CD8-positive, alpha-beta memory T cell (primary cell): ENCODE measurements around the gene TLX1. TPM values are rescaled to one million over a fixed set of nuclear protein-coding genes. Genes with fewer than 3 reads are reported as not detected.

Experiments
- CTCF ChIA-PET: fragments of 350-600 bp; sonication (Branson Sonifier 250); formaldehyde crosslinking; loops from one replicate; lab custom pipeline; 2021; ENCODE audit warnings: antibody characterized with exemption; lab: Charles Lee
- POLR2A ChIA-PET: fragments of 350-600 bp; sonication (Branson Sonifier 250); formaldehyde crosslinking; loops from one replicate; lab custom pipeline; 2021; ENCODE audit warnings: antibody characterized with exemption; lab: Charles Lee
- DNase-seq, 5 donors: peaks; one replicate each; pipeline versions ENCODE4 v3.0.0 to v3.0.0-alpha.2; 2020 to 2022; ENCODE audit warnings: mixed read lengths in 1 of 5
- H3K27ac ChIP-seq: one replicate; pipeline ENCODE4 v1.7.0; 2013; ENCODE audit warnings: low read depth, mild to moderate bottlenecking, low read length, moderate library complexity
- H3K27me3 ChIP-seq: 2 replicates; pipeline ENCODE4 v1.7.0; 2013; ENCODE audit warnings: low read length, mild to moderate bottlenecking; ENCODE audit not compliant: insufficient read depth, poor library complexity, severe bottlenecking
- H3K36me3 ChIP-seq: 2 replicates; pipeline ENCODE4 v1.7.0; 2013; ENCODE audit warnings: mild to moderate bottlenecking, low read length, moderate library complexity; ENCODE audit not compliant: insufficient read depth
- H3K4me1 ChIP-seq: 2 replicates; pipeline ENCODE4 v1.7.0; 2013; ENCODE audit warnings: mild to moderate bottlenecking, low read length, moderate library complexity; ENCODE audit not compliant: insufficient read depth
- H3K4me3 ChIP-seq: 2 replicates; pipeline ENCODE4 v1.7.0; 2013; ENCODE audit warnings: mild to moderate bottlenecking, low read length
- H3K9me3 ChIP-seq: 2 replicates; pipeline ENCODE4 v1.7.0; 2013; ENCODE audit warnings: mild to moderate bottlenecking, low read length
- H3K27ac Mint-ChIP-seq, 8 donors: one replicate each; pipeline ENCODE4 v1.8.0; 2020 to 2021; ENCODE audit warnings: mixed read lengths in 8 of 8, mild to moderate bottlenecking in 6 of 8, inconsistent platforms in 3 of 8, moderate library complexity in 3 of 8
- H3K27me3 Mint-ChIP-seq, 2 donors: one replicate each; pipeline ENCODE4 v1.8.0; 2020 to 2021; ENCODE audit warnings: mixed read lengths in 2 of 2, mild to moderate bottlenecking in 1 of 2, moderate library complexity in 1 of 2
- H3K36me3 Mint-ChIP-seq, 3 donors: one replicate each; pipeline ENCODE4 v1.8.0; 2020 to 2021; ENCODE audit warnings: mixed read lengths in 3 of 3, inconsistent platforms in 1 of 3, mild to moderate bottlenecking in 1 of 3
- H3K4me1 Mint-ChIP-seq, 3 donors: one replicate each; pipeline ENCODE4 v1.8.0; 2020 to 2021; ENCODE audit warnings: mixed read lengths in 3 of 3, inconsistent platforms in 1 of 3, mild to moderate bottlenecking in 1 of 3
- H3K4me3 Mint-ChIP-seq, 7 donors: one replicate each; pipeline ENCODE4 v1.8.0; 2020 to 2021; ENCODE audit warnings: mixed read lengths in 7 of 7, mild to moderate bottlenecking in 6 of 7, moderate library complexity in 4 of 7, inconsistent platforms in 2 of 7
- H3K9me3 Mint-ChIP-seq, 5 donors: one replicate each; pipeline ENCODE4 v1.8.0; 2020 to 2022; ENCODE audit warnings: mixed read lengths in 5 of 5, mild to moderate bottlenecking in 3 of 5, moderate library complexity in 2 of 5, inconsistent platforms in 1 of 5
- polyA plus RNA-seq: library from polyadenylated mRNA; unstranded; fragments of 300-500 nt; fragmentation: Illumina TruSeq; gene quantifications from one replicate; pipeline ENCODE4 v1.2.3, GENCODE V29; 2021
- total RNA-seq, 2 experiments: library from RNA; stranded (reverse); gene quantifications; one replicate each; pipeline ENCODE4 v1.2.3, GENCODE V29; 2021

Gene TLX1
- total and polyA plus RNA-seq, 3 experiments from 2014 or later, result not detected

DNA sequence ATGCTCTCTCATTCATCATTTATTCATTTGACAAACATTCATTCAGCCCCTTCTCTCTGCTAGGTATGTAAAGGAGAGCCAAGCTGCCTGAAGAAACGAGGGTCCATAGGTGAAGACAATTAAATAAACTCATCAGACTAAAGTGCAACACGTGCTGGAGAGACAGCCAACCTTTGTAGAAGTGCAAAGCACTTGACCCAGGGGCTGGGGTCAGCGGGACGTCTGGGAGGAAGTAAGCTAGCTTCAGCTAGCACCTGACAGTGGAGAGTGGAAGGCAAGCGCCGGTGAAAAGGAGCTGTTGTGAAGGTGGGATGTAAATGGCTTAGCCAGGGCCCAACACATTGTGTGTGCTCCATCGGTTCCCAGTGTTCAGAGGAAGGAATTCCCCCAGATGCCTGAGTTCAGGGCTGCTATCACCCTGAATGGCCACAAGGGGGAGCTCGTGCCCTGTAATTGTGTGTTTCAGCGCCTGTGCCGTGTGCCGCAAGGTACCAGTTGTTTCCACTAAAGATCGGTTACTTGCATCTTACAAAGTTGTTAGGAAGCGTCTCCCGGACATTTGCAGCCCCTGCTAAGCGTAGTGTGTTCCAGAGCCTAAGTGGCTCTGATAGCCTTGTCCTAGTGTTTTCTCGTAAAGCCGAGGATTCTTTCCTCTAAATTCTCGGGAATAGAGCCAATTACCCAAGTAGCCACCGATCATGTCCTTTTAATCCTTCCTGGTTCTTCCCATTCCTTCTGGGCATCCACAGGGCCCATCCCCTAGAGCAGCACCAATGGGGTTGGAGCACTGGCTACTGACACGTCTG lies 30.6 kb downstream of the TLX1 start:
- Histone ChIP-seq H3K27ac (no peak overlapping the region), H3K36me3 (no peaks in the 10 kb centered on the region), H3K27me3 (peaks cover 20% of the 10 kb centered on the region), H3K9me3 (no peaks in the 10 kb centered on the region), H3K4me1 (no peaks in the 10 kb centered on the region), H3K4me3 (no peak overlapping the region)
- Mint-ChIP-seq H3K4me1 (peaks cover 7 to 11% (median 8%) of the 10 kb centered on the region in 3 donors), H3K27me3 (peaks cover 53 to 87% of the 10 kb centered on the region in 2 donors), H3K27ac (no peak overlapping the region), H3K4me3 (peak overlapping the region in 2 of 7 donors; percentile 29), H3K9me3 (no peaks in the 10 kb centered on the region), H3K36me3 (no peaks in the 10 kb centered on the region)
- peak; percentile 55 to 79 (median 61) for DNase-seq
- CTCF ChIA-PET, result interaction anchor here (0.7 to 2.0 kb wide), 18 partner anchors 8 to 620 kb away, joined by 3 to 17 read pairs (median 4); no protein-coding TSS in a partner anchor
- POLR2A ChIA-PET, result interaction anchor here (0.9 kb wide), 1 partner anchor 13 kb away, joined by 3 read pairs; no protein-coding TSS in a partner anchor

- Histone ChIP-seq H3K9me3 (no peaks in the 10 kb centered on the region), H3K27me3 (peaks cover 28% of the 10 kb centered on the region), H3K4me3 (no peak overlapping the region), H3K4me1 (no peaks in the 10 kb centered on the region), H3K27ac (no peak overlapping the region), H3K36me3 (no peaks in the 10 kb centered on the region)
- H3K36me3 Mint-ChIP-seq, result no peaks in the 10 kb centered on the region
- peaks cover 51 to 90% of the 10 kb centered on the region in 2 donors for H3K27me3 Mint-ChIP-seq
- ChIA-PET POLR2A (no interaction called here), CTCF (no interaction called here)
- no peak for DNase-seq
- no peak overlapping the region for H3K4me3 Mint-ChIP-seq
- H3K27ac Mint-ChIP-seq, result no peak overlapping the region
- peaks cover 7 to 11% (median 8%) of the 10 kb centered on the region in 3 donors for H3K4me1 Mint-ChIP-seq
- H3K9me3 Mint-ChIP-seq, result peaks cover 0 to 4% (median 0%) of the 10 kb centered on the region in 5 donors
Measured at GRCh38 chr10:101162677-101163076, 31.6 kb downstream of the TLX1 start.

- H3K36me3 ChIP-seq, result no peaks in the 10 kb centered on the region
- H3K4me3 Mint-ChIP-seq, result no peak overlapping the region
- no peaks in the 10 kb centered on the region for H3K4me1 ChIP-seq
- no peaks in the 10 kb centered on the region for H3K9me3 ChIP-seq
- no peak overlapping the region for H3K27ac Mint-ChIP-seq
- H3K4me3 ChIP-seq, result no peak overlapping the region
- H3K9me3 Mint-ChIP-seq, result peaks cover 0 to 4% (median 0%) of the 10 kb centered on the region in 5 donors
- H3K27me3 ChIP-seq, result peaks cover 34% of the 10 kb centered on the region
- ChIA-PET CTCF (interaction anchor here (1.2 to 1.6 kb wide), 3 partner anchors 12 to 407 kb away, joined by 3 to 7 read pairs (median 4); no protein-coding TSS in a partner anchor), POLR2A (no interaction called here)
- peaks cover 7 to 11% (median 8%) of the 10 kb centered on the region in 3 donors for H3K4me1 Mint-ChIP-seq
- H3K36me3 Mint-ChIP-seq, result no peaks in the 10 kb centered on the region
- peaks cover 48 to 89% of the 10 kb centered on the region in 2 donors for H3K27me3 Mint-ChIP-seq
- H3K27ac ChIP-seq, result no peak overlapping the region
- no peak for DNase-seq
Measured at GRCh38 chr10:101164020-101164419, 32.9 kb downstream of the TLX1 start.

DNA sequence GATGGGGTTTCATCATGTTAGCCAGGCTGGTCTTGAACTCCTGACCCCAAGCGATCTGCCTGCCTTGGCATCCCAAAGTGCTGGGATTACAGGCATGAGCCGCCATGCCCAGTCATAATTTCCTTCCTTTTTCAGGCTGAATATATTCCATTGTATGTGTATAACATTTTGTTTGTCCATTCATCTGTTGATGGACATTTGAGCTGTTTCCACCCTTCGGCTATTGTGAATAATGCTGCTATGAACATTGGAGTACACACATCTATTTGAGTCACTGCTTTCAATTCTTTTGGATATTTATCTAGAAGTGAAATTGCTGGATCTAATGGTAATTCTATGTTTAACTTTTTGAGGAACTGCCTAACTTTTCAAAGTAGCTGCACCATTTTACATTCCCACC lies 34.6 kb downstream of the TLX1 start:
- DNase-seq, result no peak
- ChIA-PET CTCF (interaction anchor here (0.8 to 1.5 kb wide), 4 partner anchors 8 to 49 kb away, joined by 3 to 8 read pairs (median 4); no protein-coding TSS in a partner anchor), POLR2A (no interaction called here)
- Histone ChIP-seq H3K4me1 (no peaks in the 10 kb centered on the region), H3K27ac (no peak overlapping the region), H3K27me3 (peaks cover 34% of the 10 kb centered on the region), H3K36me3 (no peaks in the 10 kb centered on the region), H3K9me3 (no peaks in the 10 kb centered on the region), H3K4me3 (no peak overlapping the region)
- Mint-ChIP-seq H3K36me3 (no peaks in the 10 kb centered on the region), H3K4me3 (no peak overlapping the region), H3K27ac (no peak overlapping the region), H3K4me1 (peaks cover 7 to 11% (median 8%) of the 10 kb centered on the region in 3 donors), H3K27me3 (peaks cover 48 to 85% of the 10 kb centered on the region in 2 donors), H3K9me3 (peaks cover 0 to 4% (median 0%) of the 10 kb centered on the region in 5 donors)

DNA sequence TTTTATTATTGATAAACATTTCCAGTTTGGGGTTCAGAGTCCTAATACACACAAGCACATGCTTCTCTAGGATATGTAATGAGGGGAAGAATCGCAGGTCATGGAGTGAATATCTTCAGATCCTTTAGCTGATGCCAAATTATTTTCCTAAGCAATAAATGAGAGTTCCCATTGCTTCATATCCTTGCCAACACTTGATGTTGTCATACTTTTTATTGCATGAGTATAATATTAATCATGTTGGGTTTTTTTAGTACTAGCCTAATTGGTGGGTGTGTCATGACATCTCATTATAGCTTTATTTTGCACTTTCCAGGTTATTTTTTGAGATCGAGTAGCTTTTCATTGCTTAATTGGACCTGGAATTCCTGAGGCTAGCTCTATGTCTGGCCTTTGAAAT lies 35.3 kb downstream of the TLX1 start:
- H3K4me3 ChIP-seq, result no peak overlapping the region
- no peak overlapping the region for H3K27ac ChIP-seq
- peaks cover 0 to 4% (median 0%) of the 10 kb centered on the region in 5 donors for H3K9me3 Mint-ChIP-seq
- ChIA-PET CTCF (interaction anchor here (0.8 to 1.5 kb wide), 3 partner anchors 8 to 24 kb away, joined by 3 to 8 read pairs (median 5); no protein-coding TSS in a partner anchor), POLR2A (no interaction called here)
- DNase-seq, result no peak
- no peaks in the 10 kb centered on the region for H3K4me1 ChIP-seq
- peaks cover 7 to 10% (median 8%) of the 10 kb centered on the region in 3 donors for H3K4me1 Mint-ChIP-seq
- no peaks in the 10 kb centered on the region for H3K9me3 ChIP-seq
- no peaks in the 10 kb centered on the region for H3K36me3 Mint-ChIP-seq
- no peak overlapping the region for H3K4me3 Mint-ChIP-seq
- peaks cover 45 to 84% of the 10 kb centered on the region in 2 donors for H3K27me3 Mint-ChIP-seq
- no peak overlapping the region for H3K27ac Mint-ChIP-seq
- peaks cover 28% of the 10 kb centered on the region for H3K27me3 ChIP-seq
- H3K36me3 ChIP-seq, result no peaks in the 10 kb centered on the region

DNA sequence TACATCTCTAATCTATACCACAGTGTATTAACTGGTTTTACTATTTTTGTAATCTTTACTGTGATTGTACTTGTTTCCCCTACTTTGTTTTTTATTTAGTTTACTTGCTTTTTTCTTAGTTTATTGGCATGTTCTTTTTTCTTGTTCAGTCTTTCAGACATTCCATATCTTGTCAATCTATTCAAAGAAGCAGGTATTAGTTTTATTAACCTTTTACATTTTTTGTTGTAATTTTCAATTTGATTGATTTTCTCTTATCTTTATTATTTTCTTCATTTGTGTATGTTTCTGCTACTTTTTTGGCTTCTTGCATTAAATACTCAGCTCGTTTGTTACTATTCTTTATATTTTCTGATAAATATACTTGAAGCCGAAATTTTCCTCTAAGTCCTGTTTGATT lies 41.6 kb downstream of the TLX1 start:
- H3K4me1 ChIP-seq, result no peaks in the 10 kb centered on the region
- H3K36me3 Mint-ChIP-seq, result peaks cover 0 to 5% (median 1%) of the 10 kb centered on the region in 3 donors
- peaks cover 45 to 78% of the 10 kb centered on the region in 2 donors for H3K27me3 Mint-ChIP-seq
- H3K9me3 Mint-ChIP-seq, result peaks cover 16 to 31% (median 21%) of the 10 kb centered on the region in 5 donors
- H3K27ac Mint-ChIP-seq, result no peak overlapping the region
- peaks cover 5% of the 10 kb centered on the region for H3K27me3 ChIP-seq
- no peak overlapping the region for H3K4me3 ChIP-seq
- no peaks in the 10 kb centered on the region for H3K36me3 ChIP-seq
- no peaks in the 10 kb centered on the region for H3K4me1 Mint-ChIP-seq
- H3K4me3 Mint-ChIP-seq, result no peak overlapping the region
- ChIA-PET POLR2A (no interaction called here), CTCF (interaction anchor here (1.5 kb wide), 1 partner anchor 11 kb away, joined by 5 read pairs; no protein-coding TSS in a partner anchor)
- no peaks in the 10 kb centered on the region for H3K9me3 ChIP-seq
- DNase-seq, result no peak
- H3K27ac ChIP-seq, result no peak overlapping the region

- Mint-ChIP-seq H3K4me3 (no peak overlapping the region), H3K27me3 (peaks cover 48 to 78% of the 10 kb centered on the region in 2 donors)
- no peaks in the 10 kb centered on the region for H3K27me3 ChIP-seq
Measured at GRCh38 chr10:101174319-101174718, 43.2 kb downstream of the TLX1 start.

More at GRCh38 chr10:101174319-101174718, 43.2 kb downstream of the TLX1 start:
- no peak overlapping the region for H3K27ac Mint-ChIP-seq
- peaks cover 16 to 31% (median 21%) of the 10 kb centered on the region in 5 donors for H3K9me3 Mint-ChIP-seq
- ChIA-PET POLR2A (interaction anchor here (0.7 kb wide), 1 partner anchor 13 kb away, joined by 3 read pairs; no protein-coding TSS in a partner anchor), CTCF (interaction anchor here (1.3 kb wide), 1 partner anchor 13 kb away, joined by 3 read pairs; no protein-coding TSS in a partner anchor)
- H3K4me1 ChIP-seq, result no peaks in the 10 kb centered on the region
- no peak for DNase-seq
- no peak overlapping the region for H3K4me3 ChIP-seq
- no peak overlapping the region for H3K27ac ChIP-seq
- no peaks in the 10 kb centered on the region for H3K4me1 Mint-ChIP-seq
- H3K36me3 ChIP-seq, result no peaks in the 10 kb centered on the region
- H3K36me3 Mint-ChIP-seq, result peaks cover 0 to 5% (median 1%) of the 10 kb centered on the region in 3 donors
- no peaks in the 10 kb centered on the region for H3K9me3 ChIP-seq
